Neural progenitor cell (in vitro differentiated cells): ENCODE measurements around the gene FOXK2. TPM values are rescaled to one million over a fixed set of nuclear protein-coding genes. Genes with fewer than 3 reads are reported as not detected.

Experiments used
- DNase-seq: peaks from one replicate; pipeline ENCODE4 v3.0.0-alpha.2; 2016; ENCODE audit warnings: low spot score
- H2AFZ ChIP-seq: fragments of 200-600 bp; sonication (generic); replicated peaks from 2 replicates; pipeline ENCODE4 v1.6.1; 2016; ENCODE audit warnings: antibody characterized with exemption
- H3F3A ChIP-seq: fragments of 200-600 bp; sonication (generic); 2 replicates; pipeline ENCODE4 v1.6.1; 2016; ENCODE audit warnings: antibody characterized with exemption, low read depth
- H3K27ac ChIP-seq: fragments of 200-600 bp; sonication (generic); 2 replicates; pipeline ENCODE4 v1.5.1; 2016; ENCODE audit warnings: mild to moderate bottlenecking
- H3K27me3 ChIP-seq: fragments of 200-600 bp; sonication (generic); 2 replicates; pipeline ENCODE4 v1.6.1; 2016; ENCODE audit warnings: mild to moderate bottlenecking, moderate library complexity
- H3K36me3 ChIP-seq: fragments of 200-600 bp; sonication (generic); 2 replicates; pipeline ENCODE4 v1.5.1; 2016
- H3K4me1 ChIP-seq: fragments of 200-600 bp; sonication (generic); 2 replicates; pipeline ENCODE4 v1.6.1; 2016; ENCODE audit warnings: mixed run types
- H3K4me2 ChIP-seq: fragments of 200-600 bp; sonication (generic); 2 replicates; pipeline ENCODE4 v1.6.1; 2016
- H3K4me3 ChIP-seq: fragments of 200-600 bp; sonication (generic); 2 replicates; pipeline ENCODE4 v1.5.1; 2016
- H3K79me2 ChIP-seq: fragments of 200-600 bp; sonication (generic); 2 replicates; pipeline ENCODE4 v1.6.1; 2016; ENCODE audit warnings: low read depth
- H3K9ac ChIP-seq: fragments of 200-600 bp; sonication (generic); 2 replicates; pipeline ENCODE4 v1.6.1; 2016
- H3K9me3 ChIP-seq: fragments of 200-600 bp; sonication (generic); 2 replicates; pipeline ENCODE4 v1.5.1; 2016; ENCODE audit warnings: low read depth
- H4K20me1 ChIP-seq: fragments of 200-600 bp; sonication (generic); 2 replicates; pipeline ENCODE4 v1.6.1; 2016; ENCODE audit warnings: low read depth
- H3K27ac Mint-ChIP-seq: 3 replicates; pipeline ENCODE4 v1.8.0; 2021; ENCODE audit warnings: mixed read lengths
- H3K27me3 Mint-ChIP-seq: 2 replicates; pipeline ENCODE4 v1.8.0; 2022; ENCODE audit warnings: low read depth, mild to moderate bottlenecking, inconsistent platforms, moderate library complexity, mixed read lengths; ENCODE audit not compliant: insufficient read depth
- H3K36me3 Mint-ChIP-seq: 3 replicates; pipeline ENCODE4 v1.8.0; 2021; ENCODE audit warnings: mixed read lengths
- H3K4me1 Mint-ChIP-seq: 3 replicates; pipeline ENCODE4 v1.8.0; 2021; ENCODE audit warnings: mixed read lengths
- H3K4me3 Mint-ChIP-seq: 3 replicates; pipeline ENCODE4 v1.8.0; 2021; ENCODE audit warnings: mild to moderate bottlenecking, moderate library complexity, mixed read lengths
- H3K9me3 Mint-ChIP-seq: 3 replicates; pipeline ENCODE4 v1.8.0; 2020; ENCODE audit warnings: mixed read lengths
- CTCF ChIP-seq: fragments of 200-600 bp; sonication (generic); IDR thresholded peaks from 2 replicates; pipeline ENCODE4 v1.5.1; 2017; ENCODE audit warnings: antibody characterized with exemption, mild to moderate bottlenecking
- EZH2 ChIP-seq: fragments of 200-600 bp; sonication (generic); IDR thresholded peaks from 2 replicates; pipeline ENCODE4 v1.6.1; 2017; ENCODE audit warnings: antibody characterized with exemption, mild to moderate bottlenecking, moderate library complexity
- EZH2phosphoT487 ChIP-seq: fragments of 200-600 bp; sonication (generic); IDR thresholded peaks from 2 replicates; pipeline ENCODE4 v1.6.1; 2017; ENCODE audit warnings: antibody characterized with exemption
- total RNA-seq: library from RNA; depleted of rRNA; stranded (reverse); fragments of >200 nt; gene quantifications from 2 replicates; pipeline ENCODE4 v1.2.3, GENCODE V29; 2015; ENCODE audit warnings: low replicate concordance

Gene FOXK2
- total RNA-seq, 1 donor from 2014 or later, result 28.1 TPM

- peaks cover 18% of the 10 kb centered on the region for H3K36me3 Mint-ChIP-seq
- peaks cover 2% of the 10 kb centered on the region for H3K9me3 Mint-ChIP-seq
- H3K27me3 Mint-ChIP-seq, result peaks cover 3% of the 10 kb centered on the region
- Histone ChIP-seq H3K4me1 (no peaks in the 10 kb centered on the region), H4K20me1 (peaks cover 78% of the 10 kb centered on the region), H3K4me3 (no peak overlapping the region), H3K9me3 (no peaks in the 10 kb centered on the region), H3F3A (no peaks in the 10 kb centered on the region), H2AFZ (no peak overlapping the region), H3K9ac (no peak overlapping the region), H3K27ac (no peak overlapping the region), H3K36me3 (no peaks in the 10 kb centered on the region), H3K27me3 (no peaks in the 10 kb centered on the region), H3K79me2 (peaks cover 71% of the 10 kb centered on the region), H3K4me2 (no peak overlapping the region)
- H3K27ac Mint-ChIP-seq, result no peak overlapping the region
- DNase-seq, result no peak
- no peak overlapping the region for H3K4me3 Mint-ChIP-seq
- no peak for TF ChIP-seq EZH2
- no peak for TF ChIP-seq EZH2phosphoT487
- no peak for TF ChIP-seq CTCF
- peaks cover 4% of the 10 kb centered on the region for H3K4me1 Mint-ChIP-seq
Observed at GRCh38 chr17:82632451-82632850, 112.9 kb downstream of the FOXK2 start.

GRCh38 chr17:82633343-82633742 lies 113.8 kb downstream of the FOXK2 start:
- H3K79me2 ChIP-seq, result peaks cover 79% of the 10 kb centered on the region
- TF ChIP-seq EZH2phosphoT487 (no peak), CTCF (no peak), EZH2 (no peak)
- no peak overlapping the region for H3K4me3 Mint-ChIP-seq
- H3K27me3 ChIP-seq, result no peaks in the 10 kb centered on the region
- H3K9me3 ChIP-seq, result no peaks in the 10 kb centered on the region
- peaks cover 2% of the 10 kb centered on the region for H3K9me3 Mint-ChIP-seq
- H3K9ac ChIP-seq, result no peak overlapping the region
- H3K27me3 Mint-ChIP-seq, result peaks cover 3% of the 10 kb centered on the region
- DNase-seq, result no peak
- H3K4me1 Mint-ChIP-seq, result peaks cover 5% of the 10 kb centered on the region
- peaks cover 20% of the 10 kb centered on the region for H3K36me3 Mint-ChIP-seq
- no peaks in the 10 kb centered on the region for H3K4me1 ChIP-seq
- H3F3A ChIP-seq, result no peaks in the 10 kb centered on the region
- no peaks in the 10 kb centered on the region for H3K36me3 ChIP-seq
- H3K4me2 ChIP-seq, result no peak overlapping the region
- no peak overlapping the region for H3K4me3 ChIP-seq
- no peak overlapping the region for H3K27ac ChIP-seq
- peak overlapping the region; percentile 53 for H3K27ac Mint-ChIP-seq
- no peak overlapping the region for H2AFZ ChIP-seq
- H4K20me1 ChIP-seq, result peaks cover 79% of the 10 kb centered on the region

- peaks cover 5% of the 10 kb centered on the region for H3K4me1 Mint-ChIP-seq
- H3K9me3 ChIP-seq, result no peaks in the 10 kb centered on the region
- no peaks in the 10 kb centered on the region for H3K4me1 ChIP-seq
- H3K4me3 Mint-ChIP-seq, result no peak overlapping the region
- H3K36me3 ChIP-seq, result no peaks in the 10 kb centered on the region
- peak overlapping the region; percentile 5 for H3K27ac Mint-ChIP-seq
- H3K36me3 Mint-ChIP-seq, result peaks cover 17% of the 10 kb centered on the region
- no peaks in the 10 kb centered on the region for H3K27me3 ChIP-seq
- peaks cover 80% of the 10 kb centered on the region for H4K20me1 ChIP-seq
- H3K4me2 ChIP-seq, result no peak overlapping the region
- no peak for DNase-seq
- TF ChIP-seq EZH2 (no peak), EZH2phosphoT487 (no peak), CTCF (no peak)
- no peak overlapping the region for H3K9ac ChIP-seq
- peaks cover 2% of the 10 kb centered on the region for H3K9me3 Mint-ChIP-seq
- peaks cover 3% of the 10 kb centered on the region for H3K27me3 Mint-ChIP-seq
- H2AFZ ChIP-seq, result no peak overlapping the region
- no peak overlapping the region for H3K4me3 ChIP-seq
- H3K27ac ChIP-seq, result no peak overlapping the region
- H3F3A ChIP-seq, result no peaks in the 10 kb centered on the region
- H3K79me2 ChIP-seq, result peaks cover 98% of the 10 kb centered on the region
Observed at GRCh38 chr17:82636626-82637598, 117.4 kb downstream of the FOXK2 start.
